Activated T-helper 2 cell treated with anti-CD3 and anti-CD28 coated beads, Interferon-gamma antibody, Interleukin-2, Interleukin-4, amounts not matched to agents 10 μg/mL and 5 μg/mL and 100 μg/mL, durations not matched to agents 14 hours and 24 hours and 36 hours (primary cell): Measurements from ENCODE around the gene KAT7. TPM values are rescaled to one million over a fixed set of nuclear protein-coding genes. Genes with fewer than 3 reads are reported as not detected.

Experiments used
- DNase-seq: peaks from one replicate; pipeline ENCODE4 v3.0.0; 2021; ENCODE audit warnings: low spot score
- H3K27ac Mint-ChIP-seq: one replicate; pipeline ENCODE4 v1.8.0; 2021; ENCODE audit warnings: mixed read lengths
- H3K27me3 Mint-ChIP-seq: one replicate; pipeline ENCODE4 v1.8.0; 2021; ENCODE audit warnings: low read depth, mixed read lengths
- H3K36me3 Mint-ChIP-seq: one replicate; pipeline ENCODE4 v1.8.0; 2021; ENCODE audit warnings: low read depth, mixed read lengths
- H3K4me1 Mint-ChIP-seq: one replicate; pipeline ENCODE4 v1.8.0; 2021; ENCODE audit warnings: low read depth, mixed read lengths
- H3K4me3 Mint-ChIP-seq: one replicate; pipeline ENCODE4 v1.8.0; 2021; ENCODE audit warnings: low read depth, mild to moderate bottlenecking, moderate library complexity, mixed read lengths
- H3K9me3 Mint-ChIP-seq: one replicate; pipeline ENCODE4 v1.8.0; 2021; ENCODE audit warnings: mixed read lengths
- intact Hi-C: fragments of 100-400 bp; cut with micrococcal nuclease; formaldehyde crosslinking; loops from one replicate; pipeline ENCODE4 v1.15.1; 2023
- total RNA-seq: library from RNA; stranded (reverse); gene quantifications from 2 replicates; pipeline ENCODE4 v1.2.3, GENCODE V29; 2022

The KAT7 gene
- total RNA-seq, result 62.1 and 65.0 TPM in 2 replicates

DNA sequence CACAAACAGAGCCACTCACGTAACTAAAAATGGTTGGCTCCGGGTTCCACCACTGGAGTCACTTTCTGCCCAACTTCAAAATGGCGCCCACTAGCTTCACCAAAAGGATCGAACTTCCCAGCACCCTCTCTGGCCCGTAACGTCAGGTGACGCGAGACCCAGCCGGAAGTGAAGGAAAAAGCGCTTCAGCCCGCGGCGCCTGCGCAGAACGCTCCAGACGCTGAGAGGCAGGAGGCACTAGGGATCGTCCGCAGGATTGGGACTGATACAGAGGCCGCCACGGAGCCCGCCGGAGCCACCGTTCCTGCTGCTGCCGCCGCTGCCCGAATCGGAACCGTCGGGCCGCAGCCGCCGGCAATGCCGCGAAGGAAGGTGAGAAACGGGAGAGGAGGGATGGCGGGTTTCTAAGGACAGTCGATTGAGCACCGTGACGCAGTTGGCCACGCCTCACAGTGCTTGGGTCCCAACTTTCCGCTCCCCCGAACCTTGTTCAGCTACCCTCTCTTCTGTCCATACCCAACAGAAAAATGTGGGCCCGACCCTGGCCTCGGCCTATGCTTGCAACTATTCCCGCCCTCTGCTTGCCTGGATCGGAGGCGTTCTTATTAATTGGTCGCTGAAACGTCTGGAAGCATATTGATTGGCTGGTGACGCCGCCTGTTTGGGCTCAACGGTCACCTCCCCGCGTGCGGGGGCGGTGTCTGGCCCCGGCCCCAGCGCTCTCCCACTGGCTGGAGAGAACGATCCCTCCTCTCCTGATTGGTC, at the start of gene KAT7:
Gene KAT7, plus strand, starts transcription at position 204 of the 765 bp plus-strand sequence. Its CDS starts 154 bp downstream, at position 358.
- Mint-ChIP-seq H3K4me3 (peak within 1 kb of the TSS; percentile 91), H3K36me3 (peaks cover 41% of the 10 kb centered on the region), H3K27me3 (no peaks in the 10 kb centered on the region), H3K9me3 (no peaks in the 10 kb centered on the region), H3K4me1 (peaks cover 29% of the 10 kb centered on the region), H3K27ac (peak within 1 kb of the TSS; percentile 97)
- intact Hi-C loops, result loop anchor here (1.0 to 2.0 kb wide), 5 partner anchors 24 to 374 kb away; partner anchors contain the start of genes FAM117A and PHB1
- DNase-seq, result peak; percentile 98

DNA sequence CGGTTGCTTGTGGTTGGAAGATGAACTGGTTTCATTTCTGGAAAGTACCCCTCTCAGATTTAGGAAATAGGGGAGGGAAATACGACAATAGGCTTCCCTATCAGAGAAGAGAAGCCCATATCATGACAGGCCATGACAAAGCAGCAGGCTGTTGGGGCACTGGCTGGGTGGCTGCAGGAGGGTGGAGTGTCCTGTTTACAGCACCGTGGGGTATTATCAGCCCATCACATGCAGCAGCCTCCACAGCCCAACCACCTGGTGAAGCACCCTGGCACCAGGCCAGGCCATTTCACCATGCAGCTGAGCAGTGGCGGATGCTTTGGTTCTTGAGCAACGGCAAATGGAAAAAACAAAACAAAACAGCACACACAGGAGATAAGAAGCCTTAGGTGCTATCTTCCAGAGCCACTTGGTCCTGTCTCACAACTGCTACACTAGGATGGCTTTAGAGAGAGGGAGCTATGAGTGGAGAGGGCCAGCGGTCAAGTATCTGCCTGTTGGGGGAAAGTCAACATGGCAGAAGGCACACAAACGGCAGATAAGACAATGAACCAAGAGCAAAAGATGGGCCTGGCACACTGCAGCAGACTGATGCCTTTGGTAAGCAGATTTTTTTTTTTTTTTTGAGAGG, 48.7 kb upstream of the KAT7 start:
- H3K4me1 Mint-ChIP-seq, result peaks cover 63% of the 10 kb centered on the region
- H3K27me3 Mint-ChIP-seq, result no peaks in the 10 kb centered on the region
- peak; percentile 89 for DNase-seq
- H3K36me3 Mint-ChIP-seq, result peaks cover 16% of the 10 kb centered on the region
- H3K4me3 Mint-ChIP-seq, result peak overlapping the region; percentile 79
- intact Hi-C loops, result loop anchor here (1.0 to 10.0 kb wide), 4 partner anchors 8 to 545 kb away; partner anchors contain the start of gene KAT7
- no peaks in the 10 kb centered on the region for H3K9me3 Mint-ChIP-seq
- peak overlapping the region; percentile 96 for H3K27ac Mint-ChIP-seq

- Mint-ChIP-seq H3K4me3 (peak overlapping the region; percentile 79), H3K4me1 (peaks cover 75% of the 10 kb centered on the region), H3K27ac (peak overlapping the region; percentile 96), H3K27me3 (no peaks in the 10 kb centered on the region), H3K9me3 (no peaks in the 10 kb centered on the region), H3K36me3 (peaks cover 21% of the 10 kb centered on the region)
- intact Hi-C loops, result loop anchor here (10.0 kb wide), 1 partner anchor 546 kb away; no protein-coding TSS in a partner anchor
- no peak for DNase-seq
Observed at GRCh38 chr17:49741009-49741691, 47.3 kb upstream of the KAT7 start.

DNA sequence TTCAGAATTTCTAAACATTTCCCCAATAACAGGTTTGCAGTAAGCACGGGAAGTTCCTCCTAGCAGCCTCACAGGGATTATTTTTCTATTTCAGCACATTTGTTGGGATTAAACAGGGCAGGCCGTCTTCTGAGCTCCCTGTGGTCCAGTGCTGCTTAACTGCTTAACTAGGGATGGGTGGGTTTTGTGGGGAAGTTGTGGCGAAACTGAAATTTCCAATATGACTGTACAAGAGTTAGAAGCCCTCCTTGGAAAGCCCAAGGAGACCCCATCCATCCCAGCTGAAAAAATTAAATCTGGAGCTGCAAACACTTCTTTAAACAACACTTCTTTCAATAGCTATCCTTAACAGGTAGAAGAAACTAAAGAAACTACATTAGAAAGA, 46.8 kb upstream of the KAT7 start:
- Mint-ChIP-seq H3K4me1 (peaks cover 77% of the 10 kb centered on the region), H3K9me3 (no peaks in the 10 kb centered on the region), H3K27ac (peak overlapping the region; percentile 96), H3K36me3 (peaks cover 17% of the 10 kb centered on the region), H3K27me3 (no peaks in the 10 kb centered on the region), H3K4me3 (peak overlapping the region; percentile 79)
- DNase-seq, result no peak
- intact Hi-C loops, result loop anchor here (10.0 kb wide), 1 partner anchor 547 kb away; no protein-coding TSS in a partner anchor

DNA sequence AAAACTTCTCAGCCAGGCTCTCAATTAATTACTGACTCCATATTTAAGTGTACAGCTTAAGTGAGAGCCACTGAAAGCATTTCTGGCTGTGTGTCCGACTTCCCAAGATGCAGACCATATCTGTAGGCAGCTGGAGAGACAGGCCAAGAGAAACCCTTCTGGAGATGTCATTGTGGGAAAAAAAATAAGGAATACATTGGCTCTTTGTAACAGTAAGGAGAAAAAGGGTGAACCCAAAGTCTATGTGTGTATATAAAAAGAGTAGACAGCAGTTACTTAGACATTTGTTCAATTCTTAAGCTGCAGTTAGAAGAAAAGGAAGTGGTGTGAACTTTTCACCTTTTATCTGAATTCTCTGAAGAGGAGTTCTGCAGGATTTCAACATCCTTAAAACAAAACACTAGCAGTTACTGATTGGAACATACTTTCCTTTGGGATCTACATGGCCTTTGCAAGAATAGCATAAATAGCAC, 46.3 kb upstream of the KAT7 start:
- no peak for DNase-seq
- H3K36me3 Mint-ChIP-seq, result peaks cover 17% of the 10 kb centered on the region
- no peaks in the 10 kb centered on the region for H3K27me3 Mint-ChIP-seq
- peak overlapping the region; percentile 79 for H3K4me3 Mint-ChIP-seq
- H3K9me3 Mint-ChIP-seq, result no peaks in the 10 kb centered on the region
- intact Hi-C loops, result loop anchor here (10.0 kb wide), 1 partner anchor 547 kb away; no protein-coding TSS in a partner anchor
- H3K27ac Mint-ChIP-seq, result peak overlapping the region; percentile 96
- H3K4me1 Mint-ChIP-seq, result peaks cover 78% of the 10 kb centered on the region

- peak overlapping the region; percentile 66 for H3K4me3 Mint-ChIP-seq
- intact Hi-C loops, result loop anchor here (10.0 kb wide), 1 partner anchor 551 kb away; no protein-coding TSS in a partner anchor
- no peaks in the 10 kb centered on the region for H3K9me3 Mint-ChIP-seq
- peak overlapping the region; percentile 69 for H3K27ac Mint-ChIP-seq
- peaks cover 81% of the 10 kb centered on the region for H3K4me1 Mint-ChIP-seq
- peaks cover 21% of the 10 kb centered on the region for H3K36me3 Mint-ChIP-seq
- H3K27me3 Mint-ChIP-seq, result no peaks in the 10 kb centered on the region
- no peak for DNase-seq
Observed at GRCh38 chr17:49745175-49746139, 43.0 kb upstream of the KAT7 start.

GRCh38 chr17:49746791-49747490, 41.5 kb upstream of the KAT7 start:
- Mint-ChIP-seq H3K27me3 (no peaks in the 10 kb centered on the region), H3K4me3 (peak overlapping the region; percentile 66), H3K4me1 (peaks cover 66% of the 10 kb centered on the region), H3K9me3 (no peaks in the 10 kb centered on the region), H3K36me3 (peaks cover 21% of the 10 kb centered on the region), H3K27ac (peak overlapping the region; percentile 69)
- DNase-seq, result no peak
- intact Hi-C loops, result loop anchor here (1.0 to 10.0 kb wide), 2 partner anchors 8 to 552 kb away; no protein-coding TSS in a partner anchor

DNA sequence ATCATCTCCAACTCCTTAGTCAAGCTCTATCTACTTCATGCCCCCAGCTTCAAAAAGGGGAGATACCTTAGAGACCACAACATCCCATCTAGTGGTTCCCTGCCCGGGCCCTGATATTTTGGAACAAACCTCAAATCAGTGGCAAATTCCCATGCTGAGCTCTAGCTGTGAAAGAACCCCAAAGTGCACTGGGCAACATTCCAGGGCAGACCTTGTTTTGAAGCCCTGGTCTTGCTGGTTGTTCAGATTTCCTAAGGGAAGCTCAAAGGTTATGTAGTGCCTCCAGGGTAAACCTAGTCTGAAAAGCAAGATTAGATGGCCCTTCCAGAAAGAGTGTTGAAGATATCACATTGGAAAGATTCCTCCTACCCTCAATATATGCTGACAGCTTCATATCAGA, 40.8 kb upstream of the KAT7 start:
- peak overlapping the region; percentile 69 for H3K27ac Mint-ChIP-seq
- peak overlapping the region; percentile 66 for H3K4me3 Mint-ChIP-seq

GRCh38 chr17:49748223-49748622, 40.3 kb upstream of the KAT7 start:
- H3K27ac Mint-ChIP-seq, result peak overlapping the region; percentile 69

More for the DNA sequence above, 40.8 kb upstream of the KAT7 start:
- peaks cover 21% of the 10 kb centered on the region for H3K36me3 Mint-ChIP-seq
- no peaks in the 10 kb centered on the region for H3K9me3 Mint-ChIP-seq
- intact Hi-C loops, result loop anchor here (1.0 to 10.0 kb wide), 3 partner anchors 8 to 553 kb away; partner anchors contain the start of gene FAM117A
- H3K4me1 Mint-ChIP-seq, result peaks cover 63% of the 10 kb centered on the region
- no peak for DNase-seq
- no peaks in the 10 kb centered on the region for H3K27me3 Mint-ChIP-seq

DNA sequence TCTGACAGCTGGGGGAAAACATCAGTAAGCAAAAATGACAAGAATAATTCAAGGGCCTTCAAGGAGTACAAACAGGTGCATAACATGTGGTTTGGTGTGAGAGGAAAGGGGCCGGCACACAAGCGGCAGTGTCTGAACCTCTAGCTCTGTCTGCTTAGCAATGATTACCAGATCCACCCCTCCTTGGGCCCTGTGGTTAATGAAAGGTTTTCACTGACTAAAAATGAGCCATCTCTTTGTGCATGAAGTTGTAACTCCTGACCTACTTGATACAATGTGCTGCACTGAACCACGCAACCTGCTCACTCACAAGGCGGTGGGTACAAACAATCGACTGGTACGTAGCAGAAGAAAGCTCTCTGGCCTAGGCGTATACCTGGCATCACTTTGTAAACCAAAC, 39.7 kb upstream of the KAT7 start:
- Mint-ChIP-seq H3K27ac (peak overlapping the region; percentile 69), H3K4me1 (peaks cover 58% of the 10 kb centered on the region), H3K36me3 (peaks cover 22% of the 10 kb centered on the region), H3K9me3 (no peaks in the 10 kb centered on the region), H3K4me3 (peak overlapping the region; percentile 41), H3K27me3 (no peaks in the 10 kb centered on the region)
- intact Hi-C loops, result loop anchor here (2.0 to 10.0 kb wide), 2 partner anchors 16 to 554 kb away; partner anchors contain the start of gene FAM117A
- DNase-seq, result peak; percentile 45

More at GRCh38 chr17:49748223-49748622, 40.3 kb upstream of the KAT7 start:
- no peaks in the 10 kb centered on the region for H3K27me3 Mint-ChIP-seq
- DNase-seq, result no peak
- H3K36me3 Mint-ChIP-seq, result peaks cover 21% of the 10 kb centered on the region
- H3K4me1 Mint-ChIP-seq, result peaks cover 58% of the 10 kb centered on the region
- H3K4me3 Mint-ChIP-seq, result peak overlapping the region; percentile 41
- intact Hi-C loops, result loop anchor here (2.0 to 10.0 kb wide), 2 partner anchors 17 to 553 kb away; partner anchors contain the start of gene FAM117A
- no peaks in the 10 kb centered on the region for H3K9me3 Mint-ChIP-seq

DNA sequence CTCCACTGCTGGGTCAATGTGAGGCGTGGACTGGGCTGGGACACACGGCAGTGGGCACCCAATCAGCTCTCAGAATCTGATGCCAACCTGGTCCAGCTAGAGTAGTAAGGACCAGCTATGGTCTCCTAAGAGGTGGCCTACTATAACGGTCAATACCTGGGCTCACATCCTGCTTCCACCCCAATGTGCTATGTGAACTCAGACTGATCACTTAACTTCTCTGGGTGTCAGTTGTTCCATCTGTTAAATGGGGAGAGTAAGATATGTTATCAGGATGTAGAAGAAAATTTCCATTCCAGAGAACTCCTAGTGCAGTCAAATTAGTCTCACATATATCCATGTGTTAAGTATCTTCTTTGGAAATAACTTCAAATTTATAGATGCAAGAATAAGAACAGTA, 38.8 kb upstream of the KAT7 start:
- H3K36me3 Mint-ChIP-seq, result peaks cover 25% of the 10 kb centered on the region
- no peaks in the 10 kb centered on the region for H3K9me3 Mint-ChIP-seq
- no peak for DNase-seq
- intact Hi-C loops, result loop anchor here (2.0 to 10.0 kb wide), 2 partner anchors 15 to 555 kb away; partner anchors contain the start of gene FAM117A
- peaks cover 60% of the 10 kb centered on the region for H3K4me1 Mint-ChIP-seq
- H3K4me3 Mint-ChIP-seq, result no peak overlapping the region
- peak overlapping the region; percentile 53 for H3K27ac Mint-ChIP-seq
- no peaks in the 10 kb centered on the region for H3K27me3 Mint-ChIP-seq
